ACHN (cell line): ENCODE measurements around the gene ARHGAP23.

Experiments used
- DNase-seq: peaks from one replicate; pipeline ENCODE4 v3.0.0-alpha.2; 2015
- in situ Hi-C: cut with HindIII; loops from 2 replicates; pipeline ENCODE4 v1.10.0; 2017; ENCODE audit warnings: low sequenced_read_pairs, low pct_ligation_motif_present, low pct_unique_long_range_greater_than_20kb

ARHGAP23 gene

DNA sequence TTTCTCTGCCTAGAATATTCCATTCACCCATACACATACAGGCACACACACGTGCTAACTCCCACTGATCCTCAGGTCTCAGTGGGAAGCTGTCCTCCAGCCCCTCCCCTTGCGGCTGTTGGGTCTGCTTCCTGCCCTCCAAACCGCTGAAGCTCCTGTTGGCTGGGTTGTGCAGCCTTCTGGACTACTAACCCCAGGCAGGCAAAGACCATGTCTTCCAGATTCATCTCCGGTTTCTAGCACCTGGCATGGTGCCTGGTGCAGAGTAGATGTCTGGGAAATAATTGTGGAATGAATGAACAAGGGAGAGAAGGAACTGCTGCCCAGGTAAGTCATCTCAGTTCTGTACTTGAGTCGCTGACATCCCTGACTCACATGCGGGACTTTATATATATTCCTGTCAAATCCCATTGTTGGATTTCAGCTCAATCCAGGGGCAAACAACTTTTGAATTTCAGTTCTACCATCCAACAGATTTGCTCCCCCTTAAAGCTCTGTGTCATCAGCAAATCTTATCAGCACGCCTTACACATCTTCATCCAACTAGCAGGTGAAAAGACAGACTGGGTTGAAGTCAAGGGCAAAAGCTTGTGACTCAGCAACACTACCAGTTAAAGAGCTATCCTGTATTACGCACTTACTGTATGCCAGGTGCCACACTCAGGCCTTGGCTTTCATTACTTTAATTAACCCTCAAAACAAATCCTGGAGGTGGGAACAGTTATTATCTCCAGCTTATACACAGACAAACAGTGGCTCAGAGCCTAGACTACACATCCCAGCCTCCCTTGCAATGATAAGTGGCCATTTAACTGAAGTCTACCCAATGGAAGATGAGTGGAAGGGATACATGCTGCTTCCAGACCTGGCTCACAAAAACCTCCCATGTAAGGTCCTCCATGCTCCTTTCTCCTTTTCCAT, 126.4 kb downstream of the ARHGAP23 start:
- in situ Hi-C loops: no loop called here

GRCh38 chr17:38556239-38556638, 128.0 kb downstream of the ARHGAP23 start:
- DNase-seq: no peak

More for the DNA sequence above, 126.4 kb downstream of the ARHGAP23 start:
- no peak for DNase-seq

DNA sequence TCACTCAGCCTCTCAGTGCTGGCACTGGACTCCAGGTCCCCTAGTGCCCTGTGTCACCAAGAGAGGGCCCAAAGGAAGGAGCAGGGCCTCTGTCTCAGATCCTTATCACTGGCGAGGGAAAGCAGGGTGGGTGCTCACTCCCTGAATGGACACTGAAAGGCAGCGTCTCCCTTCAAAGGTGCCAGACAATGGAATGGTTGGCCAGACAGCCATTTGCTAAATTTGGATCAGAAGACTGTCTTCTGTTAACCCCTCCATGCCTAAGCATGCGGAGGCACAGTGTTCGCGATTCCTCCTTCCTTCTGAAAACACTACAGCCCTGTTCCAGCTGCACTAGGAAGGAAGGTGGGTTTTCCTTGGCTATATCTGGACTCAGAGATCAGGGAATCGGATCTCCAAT, 129.1 kb downstream of the ARHGAP23 start:
- in situ Hi-C loops: no loop called here
- no peak for DNase-seq

More at GRCh38 chr17:38556239-38556638, 128.0 kb downstream of the ARHGAP23 start:
- in situ Hi-C loops: no loop called here

GRCh38 chr17:38557836-38558727, 129.8 kb downstream of the ARHGAP23 start:
- peak; percentile 98 for DNase-seq
- in situ Hi-C loops: no loop called here

DNA sequence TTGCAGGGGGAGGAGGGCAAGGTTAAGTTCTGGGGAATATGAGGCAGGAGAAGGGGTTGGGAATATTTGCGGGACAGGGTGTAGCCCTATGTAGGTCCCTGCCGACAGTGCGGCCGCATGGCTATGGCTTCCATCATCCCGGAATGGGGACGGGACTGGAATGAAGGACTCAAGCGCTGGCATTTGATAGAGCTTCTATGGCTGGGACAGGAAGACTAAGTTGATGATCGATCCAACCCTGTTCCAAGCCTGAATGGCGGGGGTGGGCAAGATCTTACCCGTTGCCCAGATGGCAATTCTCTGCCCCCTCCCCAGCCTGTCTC, 130.4 kb downstream of the ARHGAP23 start:
- in situ Hi-C loops: no loop called here
- DNase-seq: peak; percentile 47

DNA sequence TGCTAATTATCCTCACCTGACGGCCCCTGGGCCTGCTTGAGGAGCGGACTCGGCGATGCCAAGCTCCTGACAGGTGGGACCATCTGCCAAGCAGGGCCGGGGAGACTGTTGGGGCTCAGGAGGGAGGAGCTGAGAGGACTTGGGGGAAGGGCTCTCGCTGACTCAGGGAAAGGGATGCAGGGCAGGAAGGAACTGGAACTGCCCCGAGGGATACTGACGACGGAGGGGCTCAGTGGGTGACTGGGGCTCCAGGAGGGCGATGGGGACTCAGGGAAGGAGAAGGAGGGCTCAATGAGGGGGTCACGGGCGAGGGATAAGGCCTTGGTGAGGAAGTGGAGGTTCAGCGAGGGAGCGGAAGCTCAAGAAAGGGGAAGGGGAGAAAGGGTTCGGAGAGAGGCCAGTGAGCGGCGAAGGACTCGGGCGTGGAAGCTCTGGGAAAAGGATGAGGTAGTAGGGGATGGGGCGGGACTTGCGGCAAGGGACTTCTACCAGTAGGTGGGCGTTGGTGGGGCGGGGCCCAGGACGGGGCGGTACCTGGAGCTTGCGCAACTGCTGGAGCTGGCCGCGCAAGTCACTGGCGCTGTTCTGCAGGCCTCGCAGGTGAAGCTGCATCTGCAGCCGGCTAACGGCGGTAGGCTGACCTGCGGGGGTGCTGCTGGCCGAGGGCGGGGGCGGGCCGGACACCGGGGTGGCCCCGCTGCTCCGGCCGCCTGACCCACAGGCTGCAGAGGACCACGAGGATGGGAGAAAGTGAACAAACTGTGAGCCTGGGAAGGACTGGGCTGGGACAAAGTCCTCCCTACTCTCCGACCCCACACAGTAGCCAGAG, 131.0 kb downstream of the ARHGAP23 start:
- in situ Hi-C loops: no loop called here
- DNase-seq: peak; percentile 96

- no peak for DNase-seq
- in situ Hi-C loops: no loop called here
Measured at GRCh38 chr17:38559880-38560230, 131.6 kb downstream of the ARHGAP23 start.

GRCh38 chr17:38560503-38561318, 132.4 kb downstream of the ARHGAP23 start:
- in situ Hi-C loops: no loop called here
- peak; percentile 40 for DNase-seq

- no peak for DNase-seq
- in situ Hi-C loops: no loop called here
Measured at GRCh38 chr17:38561416-38562214, 133.4 kb downstream of the ARHGAP23 start.
